H1 (cell line): ENCODE data around the gene SLC27A5.

Source experiments
- CHD2 ChIP-seq: IDR thresholded peaks from 2 replicates; pipeline ENCODE4 v1.6.1; 2012; ENCODE audit warnings: low read length, improper control_type of control experiment
- CTCF ChIP-seq, 3 experiments: IDR thresholded peaks; 1 replicate in 2 of 3; 2 replicates in 1 of 3; pipeline versions ENCODE4 v1.5.1 to v1.6.1; 2011; ENCODE audit warnings: low read length in 3 of 3, mild to moderate bottlenecking in 3 of 3, inconsistent platforms in 2 of 3, low read depth in 1 of 3, moderate library complexity in 1 of 3; ENCODE audit not compliant: insufficient read depth in 1 of 3; ENCODE audit errors: control extremely low read depth in 1 of 3
- EP300 ChIP-seq, 2 experiments: IDR thresholded peaks; 1 replicate in 1 of 2; 2 replicates in 1 of 2; pipeline ENCODE4 v1.6.1; 2011 to 2012; ENCODE audit warnings: low read depth in 2 of 2, low read length in 2 of 2, mild to moderate bottlenecking in 2 of 2, borderline replicate concordance in 1 of 2, inconsistent platforms in 1 of 2, moderate library complexity in 1 of 2
- EZH2 ChIP-seq: fragments of 200-600 bp; sonication (generic); IDR thresholded peaks from 2 replicates; pipeline ENCODE4 v1.7.1; 2012; ENCODE audit warnings: low read depth, mild to moderate bottlenecking, moderate library complexity, low read length, inconsistent platforms; ENCODE audit not compliant: severe bottlenecking
- TBP ChIP-seq: IDR thresholded peaks from 2 replicates; pipeline ENCODE4 v1.6.1; 2011; ENCODE audit warnings: low read depth, low read length, improper control_type of control experiment

DNA sequence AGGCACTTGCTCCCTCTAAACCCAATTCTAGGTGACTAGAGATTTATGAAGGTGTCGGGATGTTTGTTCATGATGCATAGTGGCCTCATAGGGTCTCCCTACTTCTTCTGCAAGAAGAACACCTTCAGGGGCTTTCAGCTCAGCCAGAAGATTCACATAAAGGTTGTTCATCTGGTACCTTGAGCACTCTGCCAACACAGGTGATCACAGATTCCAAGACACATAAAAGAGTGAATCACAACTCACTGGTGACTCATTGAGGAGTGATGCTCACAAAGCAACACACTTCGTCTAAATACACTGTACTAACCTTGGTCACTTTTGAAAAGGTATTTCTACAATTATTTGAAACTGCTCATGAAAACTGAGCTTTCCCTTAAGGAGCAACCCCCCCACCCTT, 51.8 kb downstream of the SLC27A5 start:
- TF ChIP-seq CTCF (IDR thresholded peaks at IDR 0.05; ENCODE audit: control extremely low read depth in 1 of 3, insufficient read depth in 1 of 3, low read depth in 1 of 3, low read length in 3 of 3): no peak
- no peak for TF ChIP-seq CHD2
- no peak for TF ChIP-seq EP300 (IDR thresholded peaks at IDR 0.05; ENCODE audit: borderline replicate concordance in 1 of 2, low read depth in 2 of 2, low read length in 2 of 2)
- no peak for TF ChIP-seq EZH2
- no peak for TF ChIP-seq TBP
